NCI-H1417 (cell line): ENCODE results near the gene LTA4H.
A peak's percentile ranks its signal among the peaks of the same experiment; 100 is the strongest.

Experiments used
- DNase-seq, 3 experiments: peaks; one replicate each; lab custom pipeline; 2025; lab: John Stamatoyannopoulos, UW

The LTA4H gene

DNA sequence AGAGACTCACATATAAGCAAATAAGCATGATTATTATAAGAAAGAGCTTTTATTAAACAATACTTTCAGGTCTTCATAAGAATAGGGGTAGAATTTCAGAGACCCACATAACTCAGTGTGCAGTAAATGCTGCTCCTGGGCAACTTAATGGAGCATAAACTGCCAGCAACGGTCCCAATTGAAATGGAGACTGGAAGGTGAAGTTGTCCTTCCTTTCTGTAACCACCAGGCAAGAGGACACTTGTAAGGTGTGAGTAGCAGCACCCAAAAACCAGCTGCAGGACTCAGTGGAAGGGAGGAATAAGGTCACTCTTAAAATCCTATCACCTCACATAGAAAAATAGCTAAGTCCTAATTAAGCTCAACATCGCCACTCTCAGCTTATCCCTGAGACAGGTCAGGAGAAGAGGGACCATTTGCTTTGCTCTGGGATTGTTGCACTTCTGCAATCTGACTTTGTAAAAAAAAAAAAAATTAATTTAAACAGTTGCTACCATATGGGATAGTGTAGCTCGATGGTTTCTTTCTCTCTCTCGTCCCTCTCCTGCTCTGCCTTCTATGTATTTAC, 22.7 kb upstream of the LTA4H start:
- peak in 1 of 3 experiments; percentile 11 for DNase-seq

GRCh38 chr12:96056646-96057455, 21.5 kb upstream of the LTA4H start:
- no peak for DNase-seq

GRCh38 chr12:96054244-96054610, 18.8 kb upstream of the LTA4H start:
- DNase-seq: no peak

- no peak for DNase-seq
Measured at GRCh38 chr12:96053476-96054243, 18.3 kb upstream of the LTA4H start.

DNA sequence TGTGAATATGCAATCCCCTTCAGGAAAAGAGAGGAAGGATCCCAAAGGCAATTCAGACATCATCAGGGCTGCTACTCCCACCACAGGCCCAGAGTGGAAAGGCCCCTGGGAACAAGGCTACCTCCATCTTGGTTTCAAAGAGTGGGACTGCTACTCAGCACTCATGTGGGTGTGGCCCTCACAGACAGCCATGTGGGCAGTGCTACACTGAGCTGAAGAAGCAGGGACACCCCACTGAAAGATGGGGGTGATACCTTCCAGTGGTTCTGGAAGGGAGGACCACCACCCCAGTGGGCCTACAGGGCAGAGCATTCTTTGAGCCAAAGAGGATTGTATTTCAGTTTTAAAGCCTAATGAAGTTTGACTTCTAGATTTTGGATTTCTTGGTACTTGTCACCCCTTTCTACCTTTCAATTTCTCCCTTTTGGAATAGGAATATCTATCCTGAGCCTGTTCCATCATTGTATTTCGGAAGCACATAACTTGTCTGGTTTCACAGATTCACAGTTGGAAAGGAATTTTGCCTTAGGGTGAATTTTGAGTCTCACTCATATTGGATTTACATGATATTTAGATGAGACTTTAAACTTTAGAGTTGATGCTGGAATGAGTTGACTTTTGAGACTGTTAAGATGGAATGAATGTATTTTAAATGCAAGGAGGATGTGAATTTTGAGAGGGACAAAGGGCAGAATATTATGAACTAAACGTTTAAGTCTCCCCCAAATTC, 16.5 kb upstream of the LTA4H start:
- no peak for DNase-seq

DNA sequence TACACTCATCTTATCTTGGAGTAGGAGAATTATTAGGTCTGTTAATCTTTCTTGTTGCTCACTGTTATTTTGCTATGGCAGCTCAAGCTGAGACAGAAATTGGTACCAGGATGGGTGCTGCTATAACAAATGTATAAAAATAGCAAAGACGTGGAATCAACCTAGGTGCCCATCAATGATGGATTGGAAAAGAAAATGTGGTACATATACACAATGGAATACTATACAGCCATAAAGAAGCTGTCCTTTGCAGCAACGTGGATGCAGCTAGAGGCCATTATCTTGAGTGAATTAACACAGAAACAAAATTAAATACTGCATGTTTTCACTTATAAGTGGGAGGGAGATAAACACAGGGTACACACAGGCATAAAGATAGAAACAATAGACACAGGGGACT, 14.8 kb upstream of the LTA4H start:
- no peak for DNase-seq

GRCh38 chr12:96049101-96049500, 13.7 kb upstream of the LTA4H start:
- DNase-seq: no peak

DNA sequence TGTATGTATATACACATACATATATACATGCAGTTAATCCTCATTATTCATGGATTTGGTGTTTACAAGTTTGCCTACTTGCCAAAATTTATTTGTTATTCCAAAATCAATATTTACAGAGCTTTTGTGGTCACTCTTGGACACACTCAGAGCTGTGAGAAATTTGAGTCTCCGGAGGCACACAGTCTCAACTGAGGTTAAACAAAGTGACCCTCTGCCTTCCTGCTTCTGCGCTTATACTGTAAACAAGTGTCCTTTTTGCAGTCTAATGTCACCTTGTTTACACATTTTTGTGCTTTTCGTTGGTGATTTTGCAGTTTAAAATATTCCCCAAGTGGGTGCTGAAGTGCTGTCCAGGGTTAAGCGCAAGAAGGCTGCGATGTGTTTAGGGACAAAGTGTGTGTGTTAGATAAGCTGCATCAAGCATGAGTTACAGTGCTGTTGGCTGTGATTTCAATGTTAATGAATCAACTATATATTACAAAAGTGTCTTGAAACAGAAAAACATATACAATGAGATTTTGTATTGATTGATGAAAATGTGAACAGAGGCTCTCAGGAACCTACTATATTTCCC, 13.1 kb upstream of the LTA4H start:
- DNase-seq: peak in 1 of 3 experiments; percentile 21

DNA sequence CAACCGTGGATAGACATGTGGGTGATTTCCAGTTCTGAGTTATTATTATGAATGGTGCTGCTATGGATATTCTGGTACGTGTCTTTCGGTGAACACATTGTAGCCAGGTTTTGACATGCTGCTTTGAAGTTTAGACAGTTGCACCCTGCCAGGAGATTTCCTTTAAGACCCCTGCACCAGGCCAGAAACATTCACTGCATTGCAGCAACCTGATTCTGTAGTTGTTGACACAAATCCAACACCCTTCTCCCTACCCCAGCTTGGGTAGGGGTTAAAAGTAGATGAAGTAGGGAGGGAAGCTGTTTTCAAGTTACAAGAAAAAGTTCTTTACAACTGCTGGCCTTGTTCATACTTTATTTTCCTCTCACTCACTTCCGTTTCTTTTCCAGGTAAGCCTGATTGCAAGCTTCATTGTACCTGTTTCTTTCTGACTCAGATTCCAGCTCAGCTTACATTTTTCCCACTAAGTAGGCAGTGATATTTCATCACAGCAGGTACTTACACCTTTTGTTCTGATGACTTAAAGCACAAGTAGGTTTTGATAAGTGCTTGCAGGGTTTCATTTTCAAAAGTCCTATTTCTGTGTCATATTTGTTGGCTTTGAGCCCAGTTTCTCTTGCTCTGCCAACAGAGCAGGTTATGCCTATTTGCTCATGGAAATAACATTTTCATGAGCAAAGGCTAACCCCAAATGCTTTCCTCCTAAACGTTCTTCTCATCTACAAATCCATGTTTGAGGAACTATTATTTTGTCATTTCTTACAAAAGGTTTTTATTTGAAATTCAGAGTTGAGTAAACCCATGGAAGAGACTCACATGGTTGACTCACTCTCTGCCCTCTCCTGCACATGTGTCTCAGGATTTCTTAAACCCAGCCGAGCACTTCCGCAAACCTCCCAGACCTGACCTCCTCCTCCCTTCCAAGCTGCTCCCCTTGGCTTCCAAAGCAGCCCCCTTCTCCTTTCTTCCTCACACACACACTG, 12.1 kb upstream of the LTA4H start:
- DNase-seq: peak; percentile 26 to 91 (median 75)

GRCh38 chr12:96046543-96047228, 11.3 kb upstream of the LTA4H start:
- DNase-seq: no peak

GRCh38 chr12:96045566-96045965, 10.2 kb upstream of the LTA4H start:
- no peak for DNase-seq

GRCh38 chr12:96044943-96045290, 9.5 kb upstream of the LTA4H start:
- DNase-seq: no peak

- no peak for DNase-seq
Measured at GRCh38 chr12:96044017-96044942, 8.9 kb upstream of the LTA4H start.

- DNase-seq: no peak
Measured at GRCh38 chr12:96041181-96041580, 5.8 kb upstream of the LTA4H start.

- DNase-seq: no peak
Measured at GRCh38 chr12:96040305-96041133, 5.1 kb upstream of the LTA4H start.

DNA sequence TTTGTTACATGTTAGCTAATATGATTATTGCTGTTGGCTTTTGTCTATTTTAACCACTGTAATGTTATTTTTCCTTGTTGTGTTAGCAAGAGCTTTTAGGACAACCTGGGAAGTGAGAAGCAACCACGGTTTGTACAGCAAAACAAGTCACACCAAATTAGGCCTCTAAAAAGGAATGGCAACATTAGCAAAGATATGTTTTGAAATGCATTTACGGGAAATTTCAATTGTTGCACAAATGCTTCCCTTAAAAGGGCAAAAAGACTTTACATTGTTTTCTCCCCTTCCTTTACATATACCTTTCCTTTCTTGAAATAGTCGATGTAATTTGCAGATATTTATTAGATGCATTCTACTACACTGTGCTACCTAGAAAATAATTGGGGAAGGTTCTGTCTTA, 4.1 kb upstream of the LTA4H start:
- DNase-seq: no peak

DNA sequence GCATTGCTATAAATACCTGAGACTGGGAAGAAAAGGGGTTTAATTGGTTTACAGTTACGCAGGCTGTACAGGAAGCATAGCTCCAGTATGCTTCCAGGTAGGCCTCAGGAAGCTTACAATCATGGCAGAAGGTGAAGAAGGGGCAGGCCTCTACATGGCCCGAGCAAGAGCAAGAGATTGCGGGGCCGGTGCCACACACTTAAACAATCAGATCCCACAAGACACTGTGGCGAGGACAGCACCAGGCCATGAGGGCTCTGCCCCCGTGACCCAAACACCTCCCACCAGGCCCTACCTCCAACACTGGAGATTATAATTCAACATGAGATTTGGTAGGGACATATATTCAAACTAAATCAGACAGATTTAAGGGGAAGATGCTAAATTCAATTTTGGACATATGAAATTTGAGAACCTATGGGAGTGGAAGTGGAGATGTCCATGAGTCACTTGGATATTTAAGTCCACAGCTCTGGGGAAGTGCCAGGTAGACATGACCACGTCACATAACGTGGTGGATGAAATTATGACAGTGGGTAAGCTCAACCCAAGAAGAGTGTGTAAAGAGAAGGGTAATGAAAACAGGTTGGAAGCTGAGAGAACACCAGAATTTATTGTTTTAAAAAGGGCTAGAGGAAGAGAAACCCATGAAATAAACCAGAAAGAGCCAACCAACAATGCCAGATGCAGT, 1.5 kb upstream of the LTA4H start:
- no peak for DNase-seq
